ENCODE measurements around the gene ZGRF1.
"Not testable (repeated sequence)": the region's sequence is repeated elsewhere in the genome, so short reads cannot be mapped to it uniquely, and the experiment has no call there.

DNA sequence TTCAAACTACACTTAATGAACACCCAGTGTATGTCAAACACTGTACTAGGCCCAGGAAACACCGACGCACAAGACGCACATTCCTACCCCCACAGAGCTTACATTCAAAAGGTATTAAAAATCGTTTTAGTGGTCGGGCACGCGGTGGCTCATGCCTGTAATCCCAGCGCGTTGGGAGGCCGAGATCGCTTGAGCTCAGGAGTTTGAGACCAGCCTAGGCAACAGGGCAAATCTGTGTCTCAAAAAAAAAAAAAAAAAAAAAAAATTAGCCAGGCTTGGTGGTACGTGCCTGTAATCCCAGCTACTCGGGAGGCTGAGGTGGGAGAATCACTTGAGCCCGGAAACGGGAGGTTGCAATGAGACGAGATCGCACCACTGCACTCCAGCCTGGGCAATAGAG lies 114.3 kb downstream of the ZGRF1 start:
- TF ChIP-seq, protein P1, sequence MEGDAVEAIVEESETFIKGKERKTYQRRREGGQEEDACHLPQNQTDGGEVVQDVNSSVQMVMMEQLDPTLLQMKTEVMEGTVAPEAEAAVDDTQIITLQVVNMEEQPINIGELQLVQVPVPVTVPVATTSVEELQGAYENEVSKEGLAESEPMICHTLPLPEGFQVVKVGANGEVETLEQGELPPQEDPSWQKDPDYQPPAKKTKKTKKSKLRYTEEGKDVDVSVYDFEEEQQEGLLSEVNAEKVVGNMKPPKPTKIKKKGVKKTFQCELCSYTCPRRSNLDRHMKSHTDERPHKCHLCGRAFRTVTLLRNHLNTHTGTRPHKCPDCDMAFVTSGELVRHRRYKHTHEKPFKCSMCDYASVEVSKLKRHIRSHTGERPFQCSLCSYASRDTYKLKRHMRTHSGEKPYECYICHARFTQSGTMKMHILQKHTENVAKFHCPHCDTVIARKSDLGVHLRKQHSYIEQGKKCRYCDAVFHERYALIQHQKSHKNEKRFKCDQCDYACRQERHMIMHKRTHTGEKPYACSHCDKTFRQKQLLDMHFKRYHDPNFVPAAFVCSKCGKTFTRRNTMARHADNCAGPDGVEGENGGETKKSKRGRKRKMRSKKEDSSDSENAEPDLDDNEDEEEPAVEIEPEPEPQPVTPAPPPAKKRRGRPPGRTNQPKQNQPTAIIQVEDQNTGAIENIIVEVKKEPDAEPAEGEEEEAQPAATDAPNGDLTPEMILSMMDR (IDR thresholded peaks at IDR 0.05; ENCODE audit: insufficient read depth, low read length), result not testable (repeated sequence)
- not testable (repeated sequence) for TF ChIP-seq POLR2AphosphoS5, GABPA (IDR thresholded peaks at IDR 0.05; ENCODE audit: low read depth)
- TF ChIP-seq, protein P2, sequence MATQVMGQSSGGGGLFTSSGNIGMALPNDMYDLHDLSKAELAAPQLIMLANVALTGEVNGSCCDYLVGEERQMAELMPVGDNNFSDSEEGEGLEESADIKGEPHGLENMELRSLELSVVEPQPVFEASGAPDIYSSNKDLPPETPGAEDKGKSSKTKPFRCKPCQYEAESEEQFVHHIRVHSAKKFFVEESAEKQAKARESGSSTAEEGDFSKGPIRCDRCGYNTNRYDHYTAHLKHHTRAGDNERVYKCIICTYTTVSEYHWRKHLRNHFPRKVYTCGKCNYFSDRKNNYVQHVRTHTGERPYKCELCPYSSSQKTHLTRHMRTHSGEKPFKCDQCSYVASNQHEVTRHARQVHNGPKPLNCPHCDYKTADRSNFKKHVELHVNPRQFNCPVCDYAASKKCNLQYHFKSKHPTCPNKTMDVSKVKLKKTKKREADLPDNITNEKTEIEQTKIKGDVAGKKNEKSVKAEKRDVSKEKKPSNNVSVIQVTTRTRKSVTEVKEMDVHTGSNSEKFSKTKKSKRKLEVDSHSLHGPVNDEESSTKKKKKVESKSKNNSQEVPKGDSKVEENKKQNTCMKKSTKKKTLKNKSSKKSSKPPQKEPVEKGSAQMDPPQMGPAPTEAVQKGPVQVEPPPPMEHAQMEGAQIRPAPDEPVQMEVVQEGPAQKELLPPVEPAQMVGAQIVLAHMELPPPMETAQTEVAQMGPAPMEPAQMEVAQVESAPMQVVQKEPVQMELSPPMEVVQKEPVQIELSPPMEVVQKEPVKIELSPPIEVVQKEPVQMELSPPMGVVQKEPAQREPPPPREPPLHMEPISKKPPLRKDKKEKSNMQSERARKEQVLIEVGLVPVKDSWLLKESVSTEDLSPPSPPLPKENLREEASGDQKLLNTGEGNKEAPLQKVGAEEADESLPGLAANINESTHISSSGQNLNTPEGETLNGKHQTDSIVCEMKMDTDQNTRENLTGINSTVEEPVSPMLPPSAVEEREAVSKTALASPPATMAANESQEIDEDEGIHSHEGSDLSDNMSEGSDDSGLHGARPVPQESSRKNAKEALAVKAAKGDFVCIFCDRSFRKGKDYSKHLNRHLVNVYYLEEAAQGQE (IDR thresholded peaks at IDR 0.05; ENCODE audit: insufficient replicate concordance, low read depth), result not testable (repeated sequence)

Measured in HL-60 (cell line).